Muscle of back (tissue), 13 donors: ENCODE measurements around the gene CYB561A3. TPM values are rescaled to one million over a fixed set of nuclear protein-coding genes. Genes with fewer than 3 reads are reported as not detected.
"Not testable (repeated sequence)": the region's sequence is repeated elsewhere in the genome, so short reads cannot be mapped to it uniquely, and the experiment has no call there.

Experiments used
- DNase-seq, 3 donors: peaks; one replicate each; pipeline versions ENCODE4 v3.0.0 to v3.0.0-alpha.2; 2013
- long read RNA-seq, 9 donors: transcript quantifications; one replicate each; lab custom pipeline, GENCODE V29; 2026
- polyA plus RNA-seq, 10 donors: library from polyadenylated mRNA; unstranded; fragments of 120-200 nt; gene quantifications; one replicate each; pipeline ENCODE4 v1.2.1, GENCODE V29; 2013; ENCODE audit not compliant: insufficient read length in 10 of 10

Gene CYB561A3
- polyA plus RNA-seq: 10 to 100 TPM; 13.6 to 20.0 (median 16.3) TPM
- long read RNA-seq, donor 1, partial matches to known transcripts: 0 of 4 reads
- long read RNA-seq, donor 1, other reads (novel, unspliced or antisense): 0 of 4 reads
- long read RNA-seq, donor 2, partial matches to known transcripts: 0 of 1 reads
- long read RNA-seq, donor 2, other reads (novel, unspliced or antisense): 0 of 1 reads
- long read RNA-seq, donor 3: 0 reads
- long read RNA-seq, donor 4, partial matches to known transcripts: 0 of 1 reads
- long read RNA-seq, donor 4, other reads (novel, unspliced or antisense): 0 of 1 reads
- long read RNA-seq, donor 5, partial matches to known transcripts: 0 of 4 reads
- long read RNA-seq, donor 5, other reads (novel, unspliced or antisense): 0 of 4 reads
- long read RNA-seq, donor 6: 0 reads
- long read RNA-seq, donor 7, partial matches to known transcripts: 0 of 1 reads
- long read RNA-seq, donor 7, other reads (novel, unspliced or antisense): 0 of 1 reads
- long read RNA-seq, donor 8, partial matches to known transcripts: 0 of 1 reads
- long read RNA-seq, donor 8, other reads (novel, unspliced or antisense): 0 of 1 reads
- long read RNA-seq, donor 9, partial matches to known transcripts: 0 of 1 reads
- long read RNA-seq, donor 9, other reads (novel, unspliced or antisense): 0 of 1 reads

- DNase-seq: peak; percentile 92 to 98 (median 93)
Observed at GRCh38 chr11:61361741-61362541, at the start of gene CYB561A3, which contains the start of gene TMEM138. TSS of gene CYB561A3 (minus strand) at chr11:61361882. CDS start at chr11:61356713, 5,169 bp downstream. TSS of gene TMEM138 (plus strand) at chr11:61362374. CDS start at chr11:61364391, 2,017 bp downstream.

GRCh38 chr11:61406991-61407728 is 45.5 kb upstream of the CYB561A3 start:
- no peak for DNase-seq

- DNase-seq: no peak
Observed at GRCh38 chr11:61406067-61406466, 44.4 kb upstream of the CYB561A3 start.

GRCh38 chr11:61404641-61405040 is 43.0 kb upstream of the CYB561A3 start:
- DNase-seq: no peak

GRCh38 chr11:61404103-61404502 is 42.4 kb upstream of the CYB561A3 start:
- DNase-seq: no peak

- DNase-seq: no peak
Observed at GRCh38 chr11:61403658-61404057, 42.0 kb upstream of the CYB561A3 start.

GRCh38 chr11:61401573-61401972 is 39.9 kb upstream of the CYB561A3 start:
- DNase-seq: no peak

- no peak for DNase-seq
Observed at GRCh38 chr11:61401173-61401572, 39.5 kb upstream of the CYB561A3 start.

- peak in 1 of 3 donors; percentile 58 for DNase-seq
Observed at GRCh38 chr11:61392981-61393595, 31.4 kb upstream of the CYB561A3 start.

- DNase-seq: no peak
Observed at GRCh38 chr11:61390161-61390560, 28.5 kb upstream of the CYB561A3 start.

GRCh38 chr11:61384271-61385242 is 22.9 kb upstream of the CYB561A3 start:
- no peak for DNase-seq

GRCh38 chr11:61383859-61384258 is 22.2 kb upstream of the CYB561A3 start:
- not testable (repeated sequence) for DNase-seq

GRCh38 chr11:61380884-61381283 is 19.2 kb upstream of the CYB561A3 start:
- DNase-seq: no peak

- peak; percentile 20 to 91 (median 68) for DNase-seq
Observed at GRCh38 chr11:61378713-61379313, 17.1 kb upstream of the CYB561A3 start.

GRCh38 chr11:61377461-61378160 is 15.9 kb upstream of the CYB561A3 start:
- no peak for DNase-seq

- DNase-seq: no peak
Observed at GRCh38 chr11:61375761-61376108, 14.1 kb upstream of the CYB561A3 start.

- DNase-seq: no peak
Observed at GRCh38 chr11:61372659-61373420, 11.2 kb upstream of the CYB561A3 start.
